ENCODE results near the gene NTM.

- TF ChIP-seq POLR2A (IDR thresholded peaks at IDR 0.05; ENCODE audit: low read depth, low read length) = no peak
- no peak for TF ChIP-seq TAF1 (IDR thresholded peaks at IDR 0.05; ENCODE audit: low read depth, low read length)
- no peak for TF ChIP-seq POLR2AphosphoS5 (IDR thresholded peaks at IDR 0.05; ENCODE audit: low read depth, low read length)
- no peak for TF ChIP-seq SPI1 (IDR thresholded peaks at IDR 0.05; ENCODE audit: low read depth, low read length)
- TF ChIP-seq PAX5 (IDR thresholded peaks at IDR 0.05; ENCODE audit: insufficient read depth, low read length, severe bottlenecking) = no peak
These were observed 292.0 kb downstream of the NTM start for GRCh38 chr11:131662317-131662972.

All from GM12891 (cell line).